A549 (cell line): Measurements from ENCODE around the gene RXFP2. TPM values are rescaled to one million over a fixed set of nuclear protein-coding genes. Genes with fewer than 3 reads are reported as not detected.

Source experiments
- ATAC-seq, 2 experiments: fragments of 200-7000 bp in 1 of 2; fragments of >200 bp in 1 of 2; cut with Nextera tagmentation in 1 of 2; cut with Tn5 transposase in 1 of 2; 3 replicates each; pipeline versions ENCODE4 v1.8.0 to v1.9.1; 2018 to 2020; ENCODE audit warnings: mild to moderate bottlenecking in 1 of 2, moderate library complexity in 1 of 2
- CTCF ChIA-PET: fragments of 300-600 bp; sonication (Branson Sonifier 250); formaldehyde crosslinking; extraction: SDS; loops from one replicate; lab custom pipeline; 2021; ENCODE audit warnings: antibody characterized with exemption, inconsistent platforms; lab: Yijun Ruan, JAX
- POLR2A ChIA-PET: fragments of 350-600 bp; formaldehyde crosslinking; extraction: SDS; loops from one replicate; lab custom pipeline; 2021; ENCODE audit warnings: antibody characterized with exemption, inconsistent platforms; lab: Yijun Ruan, JAX
- DNase-seq, 2 experiments: peaks; one replicate each; pipeline versions ENCODE4 v3.0.0 to v3.0.0-alpha.2; 2011 to 2016; ENCODE audit warnings: low read depth in 1 of 2, low spot score in 1 of 2
- FAIRE-seq: peaks from 2 replicates; lab custom pipeline; 2011; peaks lifted over from hg19 to GRCh38; lab: Jason Lieb, UNC
- H3K27ac ChIP-seq, 2 experiments: fragments of >200 bp; sonication (Bioruptor Twin); formaldehyde crosslinking; 3 replicates each; pipeline ENCODE4 v1.5.1; 2016 to 2017
- H3K4me1 ChIP-seq: fragments of >200 bp; sonication (Bioruptor Twin); formaldehyde crosslinking; 3 replicates; pipeline ENCODE4 v1.6.1; 2016
- H3K4me2 ChIP-seq: fragments of >200 bp; sonication (Bioruptor Twin); formaldehyde crosslinking; 3 replicates; pipeline ENCODE4 v1.6.1; 2016
- H3K4me3 ChIP-seq: fragments of >200 bp; sonication (Bioruptor Twin); formaldehyde crosslinking; 3 replicates; pipeline ENCODE4 v1.5.1; 2016
- H3K9me3 ChIP-seq: fragments of >200 bp; sonication (Bioruptor Twin); formaldehyde crosslinking; 3 replicates; pipeline ENCODE4 v1.6.1; 2016
- ATOH8 ChIP-seq: fragments of 250-450 bp; sonication (Bioruptor Pico); IDR thresholded peaks from 2 replicates; pipeline ENCODE4 v1.5.0; 2020; ENCODE audit warnings: low read depth, mild to moderate bottlenecking, moderate library complexity
- CBX8 ChIP-seq: fragments of 200-600 bp; sonication (generic); IDR thresholded peaks from 2 replicates; pipeline ENCODE4 v1.6.1; 2016
- CEBPB ChIP-seq, 2 experiments: fragments of >200 bp in 1 of 2; sonication (Bioruptor Twin) in 1 of 2; formaldehyde crosslinking in 1 of 2; IDR thresholded peaks; 2 replicates each; pipeline ENCODE4 v1.6.1; 2012 to 2016
- CHD2 ChIP-seq: fragments of 150-350 bp; IDR thresholded peaks from 2 replicates; pipeline ENCODE4 v1.6.1; 2014; ENCODE audit warnings: low read length; ENCODE audit not compliant: partially characterized antibody
- CTCF ChIP-seq: fragments of >200 bp; sonication (Bioruptor Twin); formaldehyde crosslinking; IDR thresholded peaks from 3 replicates; pipeline ENCODE4 v1.5.1; 2016
- EHMT2 ChIP-seq: fragments of 200-600 bp; sonication (generic); IDR thresholded peaks from 2 replicates; pipeline ENCODE4 v1.6.1; 2016; ENCODE audit warnings: antibody characterized with exemption, low read depth, mild to moderate bottlenecking, moderate library complexity
- FOSB ChIP-seq: fragments of 250-450 bp; sonication (Bioruptor Pico); IDR thresholded peaks from 2 replicates; pipeline ENCODE4 v1.5.0; 2020; ENCODE audit warnings: mild to moderate bottlenecking, moderate library complexity
- FOSL2 ChIP-seq, 2 experiments: fragments of 450-650 bp in 1 of 2; fragments of >200 bp in 1 of 2; sonication (Bioruptor Twin) in 1 of 2; formaldehyde crosslinking; IDR thresholded peaks; 2 replicates each; pipeline versions ENCODE4 v1.5.0 to v1.6.1; 2016 to 2020; ENCODE audit warnings: mild to moderate bottlenecking in 1 of 2, moderate library complexity in 1 of 2
- HDAC2 ChIP-seq: fragments of 200-600 bp; sonication (generic); IDR thresholded peaks from 2 replicates; pipeline ENCODE4 v1.6.1; 2016
- HES2 ChIP-seq: fragments of >200 bp; sonication (Bioruptor Twin); formaldehyde crosslinking; IDR thresholded peaks from 2 replicates; pipeline ENCODE4 v1.6.1; 2016
- HEYL ChIP-seq: fragments of 250-450 bp; sonication (Bioruptor Pico); IDR thresholded peaks from 2 replicates; pipeline ENCODE4 v1.8.0; 2021; ENCODE audit warnings: mild to moderate bottlenecking, moderate library complexity
- JUN ChIP-seq, 2 experiments: fragments of >200 bp; sonication (Bioruptor Twin); formaldehyde crosslinking; IDR thresholded peaks; 2 replicates in 1 of 2; 3 replicates in 1 of 2; pipeline ENCODE4 v1.6.1; 2016 to 2017
- MYC ChIP-seq: IDR thresholded peaks from 2 replicates; pipeline ENCODE4 v1.6.1; 2012; ENCODE audit warnings: mild to moderate bottlenecking, inconsistent platforms, low read length, improper control_type of control experiment, borderline replicate concordance
- NR3C1 ChIP-seq: fragments of >200 bp; sonication (Bioruptor Twin); formaldehyde crosslinking; IDR thresholded peaks from 3 replicates; pipeline ENCODE4 v1.6.1; 2017
- POLR2AphosphoS2 ChIP-seq: conservative IDR thresholded peaks from 2 replicates; pipeline ENCODE4 v1.6.1; 2012; ENCODE audit warnings: low read length, improper control_type of control experiment, inconsistent platforms
- RARB ChIP-seq: fragments of 250-450 bp; sonication (Bioruptor Pico); IDR thresholded peaks from 2 replicates; pipeline ENCODE4 v1.8.0; 2021; ENCODE audit warnings: mild to moderate bottlenecking, moderate library complexity
- RCOR1 ChIP-seq: fragments of 150-350 bp; IDR thresholded peaks from 2 replicates; pipeline ENCODE4 v1.6.1; 2014; ENCODE audit warnings: antibody characterized with exemption, low read length, low read depth
- RFX5 ChIP-seq: fragments of 450-650 bp; IDR thresholded peaks from 2 replicates; pipeline ENCODE4 v1.7.1; 2014; ENCODE audit warnings: antibody characterized with exemption, mild to moderate bottlenecking, moderate library complexity
- RNF2 ChIP-seq: fragments of 200-600 bp; sonication (generic); IDR thresholded peaks from 2 replicates; pipeline ENCODE4 v1.6.1; 2016; ENCODE audit warnings: low read depth, mild to moderate bottlenecking, antibody characterized with exemption, moderate library complexity, borderline replicate concordance
- SMC3 ChIP-seq: fragments of >200 bp; sonication (Bioruptor Twin); formaldehyde crosslinking; IDR thresholded peaks from 3 replicates; pipeline ENCODE4 v1.6.1; 2018; ENCODE audit warnings: inconsistent platforms
- SREBF2 ChIP-seq: fragments of 450-650 bp; IDR thresholded peaks from 2 replicates; pipeline ENCODE4 v1.6.1; 2014; ENCODE audit warnings: mild to moderate bottlenecking, moderate library complexity
- USF2 ChIP-seq: fragments of 450-650 bp; IDR thresholded peaks from 2 replicates; pipeline ENCODE4 v1.6.1; 2014; ENCODE audit warnings: antibody characterized with exemption
- ZFP36 ChIP-seq: fragments of 450-650 bp; IDR thresholded peaks from 2 replicates; pipeline ENCODE4 v1.6.1; 2014; ENCODE audit warnings: borderline replicate concordance; ENCODE audit not compliant: partially characterized antibody
- ZNF302 ChIP-seq: fragments of 250-450 bp; sonication (Bioruptor Pico); IDR thresholded peaks from 2 replicates; pipeline ENCODE4 v1.9.0; 2021; ENCODE audit warnings: inconsistent platforms, mild to moderate bottlenecking, moderate library complexity
- ZSCAN20 ChIP-seq: fragments of 250-450 bp; sonication (Bioruptor Pico); IDR thresholded peaks from 2 replicates; pipeline ENCODE4 v1.8.0; 2022; ENCODE audit warnings: mild to moderate bottlenecking, moderate library complexity
- WGBS: methylation state at CpG from one replicate; pipeline ENCODE4 v1.1.6; 2017; ENCODE audit errors: missing lambda C conversion rate; 5-methylcytosine and 5-hydroxymethylcytosine counted together
- polyA plus RNA-seq, 4 experiments: library from polyadenylated mRNA; depleted of rRNA in 3 of 4; stranded (reverse); fragments of >200 nt; fragmentation: RNase III in 1 of 4; extraction: RNeasy Plus Mini Kit Qiagen cat#74134 plus additional on column Dnase treatment in 1 of 4; gene quantifications; 2 replicates in 3 of 4; 3 replicates in 1 of 4; pipeline ENCODE4 v1.2.3, GENCODE V29; 2011 to 2017
- TF ChIP-seq, protein P1 (sequence below): fragments of >200 bp; sonication (Bioruptor Twin); formaldehyde crosslinking; IDR thresholded peaks from 3 replicates; pipeline ENCODE4 v1.6.1; 2016
- TF ChIP-seq, protein P2 (sequence below): IDR thresholded peaks from 2 replicates; pipeline ENCODE4 v1.6.1; 2012
- TF ChIP-seq, protein P3 (sequence below): IDR thresholded peaks from 2 replicates; pipeline ENCODE4 v1.6.1; 2012; ENCODE audit warnings: low read depth, borderline replicate concordance

The RXFP2 gene
- polyA plus RNA-seq, 2 of the 4 experiments (the other 2 are of a cell fraction): not detected

GRCh38 chr13:31719214-31719613 is 20.1 kb upstream of the RXFP2 start:
- 6% methylated on average over 3 of the region's 3 CpGs for WGBS
- FAIRE-seq: no peak
- POLR2A ChIA-PET: no interaction called here
- ATAC-seq: no peak
- no peak overlapping the region for H3K27ac ChIP-seq
- TF ChIP-seq HES2 (no peak), CTCF (no peak), SREBF2 (no peak), EHMT2 (no peak), CBX8 (no peak), HDAC2 (no peak), JUN (IDR thresholded peaks at IDR 0.05) (no peak), SMC3 (no peak), MYC (no peak), ZNF302 (no peak), NR3C1 (no peak), RNF2 (no peak), POLR2AphosphoS2 (no peak), CHD2 (no peak), CEBPB (IDR thresholded peaks at IDR 0.05) (no peak)
- TF ChIP-seq, protein P1, sequence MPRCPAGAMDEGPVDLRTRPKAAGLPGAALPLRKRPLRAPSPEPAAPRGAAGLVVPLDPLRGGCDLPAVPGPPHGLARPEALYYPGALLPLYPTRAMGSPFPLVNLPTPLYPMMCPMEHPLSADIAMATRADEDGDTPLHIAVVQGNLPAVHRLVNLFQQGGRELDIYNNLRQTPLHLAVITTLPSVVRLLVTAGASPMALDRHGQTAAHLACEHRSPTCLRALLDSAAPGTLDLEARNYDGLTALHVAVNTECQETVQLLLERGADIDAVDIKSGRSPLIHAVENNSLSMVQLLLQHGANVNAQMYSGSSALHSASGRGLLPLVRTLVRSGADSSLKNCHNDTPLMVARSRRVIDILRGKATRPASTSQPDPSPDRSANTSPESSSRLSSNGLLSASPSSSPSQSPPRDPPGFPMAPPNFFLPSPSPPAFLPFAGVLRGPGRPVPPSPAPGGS: no peak
- TF ChIP-seq, protein P2, sequence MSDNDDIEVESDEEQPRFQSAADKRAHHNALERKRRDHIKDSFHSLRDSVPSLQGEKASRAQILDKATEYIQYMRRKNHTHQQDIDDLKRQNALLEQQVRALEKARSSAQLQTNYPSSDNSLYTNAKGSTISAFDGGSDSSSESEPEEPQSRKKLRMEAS: no peak
- no peak overlapping the region for H3K4me3 ChIP-seq
- CTCF ChIA-PET: no interaction called here
- H3K4me1 ChIP-seq: no peaks in the 10 kb centered on the region
- no peak for DNase-seq
- no peaks in the 10 kb centered on the region for H3K9me3 ChIP-seq
- no peak overlapping the region for H3K4me2 ChIP-seq

- no peak for ATAC-seq
- no peak overlapping the region for H3K27ac ChIP-seq
- WGBS: 9% methylated on average over 5 of the region's 5 CpGs
- no peak for FAIRE-seq
- DNase-seq: no peak
- ChIA-PET POLR2A (no interaction called here), CTCF (interaction anchor here (1.0 kb wide), 1 partner anchor 19 kb away, joined by 3 read pairs; no protein-coding TSS in a partner anchor)
- no peaks in the 10 kb centered on the region for H3K9me3 ChIP-seq
- H3K4me2 ChIP-seq: no peak overlapping the region
- no peak overlapping the region for H3K4me3 ChIP-seq
- TF ChIP-seq MYC (no peak), FOSB (no peak), RCOR1 (no peak), ATOH8 (CRISPR knock-in tag) (no peak), ZFP36 (no peak), USF2 (no peak), HEYL (CRISPR knock-in tag) (no peak), ZSCAN20 (CRISPR knock-in tag) (no peak), RARB (CRISPR knock-in tag) (no peak), RFX5 (no peak), FOSL2 (IDR thresholded peaks at IDR 0.05) (no peak), FOSL2 (CRISPR knock-in tag; IDR thresholded peaks at IDR 0.05) (no peak)
- TF ChIP-seq, protein P2: no peak
- TF ChIP-seq, protein P3, sequence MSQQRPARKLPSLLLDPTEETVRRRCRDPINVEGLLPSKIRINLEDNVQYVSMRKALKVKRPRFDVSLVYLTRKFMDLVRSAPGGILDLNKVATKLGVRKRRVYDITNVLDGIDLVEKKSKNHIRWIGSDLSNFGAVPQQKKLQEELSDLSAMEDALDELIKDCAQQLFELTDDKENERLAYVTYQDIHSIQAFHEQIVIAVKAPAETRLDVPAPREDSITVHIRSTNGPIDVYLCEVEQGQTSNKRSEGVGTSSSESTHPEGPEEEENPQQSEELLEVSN: no peak
- H3K4me1 ChIP-seq: no peaks in the 10 kb centered on the region
These were observed 16.7 kb upstream of the RXFP2 start for GRCh38 chr13:31722673-31723072.
